K562 (cell line): Measurements from ENCODE around the gene TP53BP1. TPM values are rescaled to one million over a fixed set of nuclear protein-coding genes. Genes with fewer than 3 reads are reported as not detected.

Experiments used
- ATF4 ChIP-seq: fragments of 450-650 bp; formaldehyde crosslinking; IDR thresholded peaks from 2 replicates; pipeline ENCODE4 v1.4.0; 2022; ENCODE audit warnings: mild to moderate bottlenecking, moderate library complexity
- DPF2 ChIP-seq: fragments of 450-650 bp; IDR thresholded peaks from 2 replicates; pipeline ENCODE4 v1.6.1; 2016
- MAFF ChIP-seq: IDR thresholded peaks from 2 replicates; pipeline ENCODE4 v1.6.1; 2012; ENCODE audit warnings: low read length, improper control_type of control experiment
- MNT ChIP-seq, 2 experiments: fragments of 450-650 bp; conservative IDR thresholded peaks; 2 replicates each; pipeline ENCODE4 v1.6.1; 2017; ENCODE audit warnings: mild to moderate bottlenecking in 2 of 2, moderate library complexity in 2 of 2
- POLR2AphosphoS5 ChIP-seq: IDR thresholded peaks from 2 replicates; pipeline ENCODE4 v1.6.1; 2011; ENCODE audit warnings: mild to moderate bottlenecking, low read depth, low read length, moderate library complexity; ENCODE audit not compliant: control insufficient read depth, insufficient read depth
- SMARCC2 ChIP-seq: fragments of 450-650 bp; IDR thresholded peaks from 2 replicates; pipeline ENCODE4 v1.6.1; 2017; ENCODE audit warnings: antibody characterized with exemption, moderate library complexity, mild to moderate bottlenecking, low read depth
- TAF15 ChIP-seq: fragments of 200-400 bp; formaldehyde crosslinking; IDR thresholded peaks from 2 replicates; pipeline ENCODE4 v1.6.1; 2017; ENCODE audit warnings: mild to moderate bottlenecking, low read depth, low read length, moderate library complexity
- TCF15 ChIP-seq: fragments of 250-450 bp; sonication (Bioruptor Pico); IDR thresholded peaks from 2 replicates; pipeline ENCODE4 v1.8.0; 2022; ENCODE audit warnings: moderate library complexity, mild to moderate bottlenecking, inconsistent platforms
- TFAM ChIP-seq: fragments of 250-450 bp; sonication (Bioruptor Pico); conservative IDR thresholded peaks from 2 replicates; pipeline ENCODE4 v1.5.0; 2021; ENCODE audit warnings: mild to moderate bottlenecking, moderate library complexity
- ZNF347 ChIP-seq: fragments of 450-650 bp; formaldehyde crosslinking; IDR thresholded peaks from 2 replicates; pipeline ENCODE4 v1.4.0; 2020; ENCODE audit warnings: low read depth, mild to moderate bottlenecking, moderate library complexity
- polyA plus RNA-seq, 8 experiments: library from polyadenylated mRNA; depleted of rRNA in 4 of 8; stranded (reverse) in 5 of 8; unstranded in 3 of 8; fragments of >200 nt; fragmentation: Nextera tagmentation in 2 of 8; fragmentation: Illumina TruSeq in 1 of 8; extraction: Ambion mirVana in 2 of 8; extraction: Trizol in 1 of 8; gene quantifications; 2 replicates each; pipeline versions ENCODE4 v1.2.1 to v1.2.3, GENCODE V29; 2011 to 2014; ENCODE audit warnings: inconsistent platforms in 1 of 8, missing spikeins in 1 of 8
- total RNA-seq, 7 experiments: library from RNA; depleted of rRNA in 6 of 7; stranded (reverse); fragments of >200 nt in 6 of 7; fragmentation: Illumina TruSeq in 2 of 7; extraction: Trizol in 2 of 7; gene quantifications; 2 replicates each; pipeline versions ENCODE4 v1.2.1 to v1.2.3, GENCODE V29; 2011 to 2021; ENCODE audit warnings: low replicate concordance in 1 of 7
- TF ChIP-seq, protein P1 (sequence below), 2 experiments: fragments of 450-650 bp; formaldehyde crosslinking in 1 of 2; IDR thresholded peaks; 2 replicates each; pipeline versions ENCODE4 v1.4.0 to v1.6.1; 2014 to 2020; ENCODE audit warnings: mild to moderate bottlenecking in 2 of 2, borderline replicate concordance in 1 of 2, low read depth in 1 of 2
- TF ChIP-seq, protein P2 (sequence below): fragments of 200-400 bp; formaldehyde crosslinking; IDR thresholded peaks from 2 replicates; pipeline ENCODE4 v1.6.1; 2017; ENCODE audit warnings: mild to moderate bottlenecking, low read depth, low read length, moderate library complexity

Gene TP53BP1
- total and polyA plus RNA-seq, 9 of the 15 experiments (the other 6 are each of a cell fraction or from before 2014, with no cell fraction given): 5.7 to 63.3 (median 30.9) TPM

GRCh38 chr15:43410572-43411214 lies 82.3 kb downstream of the TP53BP1 start (continued):
- TF ChIP-seq MAFF (peak; percentile 88), TAF15 (no peak), ZNF347 (CRISPR knock-in tag) (no peak), SMARCC2 (peak; percentile 53), TCF15 (CRISPR knock-in tag) (no peak), POLR2AphosphoS5 (no peak), ATF4 (CRISPR knock-in tag) (no peak), MNT (conservative IDR thresholded peaks at IDR 0.05) (peak in 1 of 2 experiments; percentile 14; a peak in 1 of 4 replicates), DPF2 (peak; percentile 81), TFAM (no peak)
- TF ChIP-seq, protein P1, sequence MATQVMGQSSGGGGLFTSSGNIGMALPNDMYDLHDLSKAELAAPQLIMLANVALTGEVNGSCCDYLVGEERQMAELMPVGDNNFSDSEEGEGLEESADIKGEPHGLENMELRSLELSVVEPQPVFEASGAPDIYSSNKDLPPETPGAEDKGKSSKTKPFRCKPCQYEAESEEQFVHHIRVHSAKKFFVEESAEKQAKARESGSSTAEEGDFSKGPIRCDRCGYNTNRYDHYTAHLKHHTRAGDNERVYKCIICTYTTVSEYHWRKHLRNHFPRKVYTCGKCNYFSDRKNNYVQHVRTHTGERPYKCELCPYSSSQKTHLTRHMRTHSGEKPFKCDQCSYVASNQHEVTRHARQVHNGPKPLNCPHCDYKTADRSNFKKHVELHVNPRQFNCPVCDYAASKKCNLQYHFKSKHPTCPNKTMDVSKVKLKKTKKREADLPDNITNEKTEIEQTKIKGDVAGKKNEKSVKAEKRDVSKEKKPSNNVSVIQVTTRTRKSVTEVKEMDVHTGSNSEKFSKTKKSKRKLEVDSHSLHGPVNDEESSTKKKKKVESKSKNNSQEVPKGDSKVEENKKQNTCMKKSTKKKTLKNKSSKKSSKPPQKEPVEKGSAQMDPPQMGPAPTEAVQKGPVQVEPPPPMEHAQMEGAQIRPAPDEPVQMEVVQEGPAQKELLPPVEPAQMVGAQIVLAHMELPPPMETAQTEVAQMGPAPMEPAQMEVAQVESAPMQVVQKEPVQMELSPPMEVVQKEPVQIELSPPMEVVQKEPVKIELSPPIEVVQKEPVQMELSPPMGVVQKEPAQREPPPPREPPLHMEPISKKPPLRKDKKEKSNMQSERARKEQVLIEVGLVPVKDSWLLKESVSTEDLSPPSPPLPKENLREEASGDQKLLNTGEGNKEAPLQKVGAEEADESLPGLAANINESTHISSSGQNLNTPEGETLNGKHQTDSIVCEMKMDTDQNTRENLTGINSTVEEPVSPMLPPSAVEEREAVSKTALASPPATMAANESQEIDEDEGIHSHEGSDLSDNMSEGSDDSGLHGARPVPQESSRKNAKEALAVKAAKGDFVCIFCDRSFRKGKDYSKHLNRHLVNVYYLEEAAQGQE (IDR thresholded peaks at IDR 0.05; ENCODE audit: borderline replicate concordance): peak; percentile 17; the same call in 1 of the 2 replicates
- TF ChIP-seq, protein P1 (CRISPR knock-in tag; IDR thresholded peaks at IDR 0.05; ENCODE audit: low read depth): no peak
- TF ChIP-seq, protein P2, sequence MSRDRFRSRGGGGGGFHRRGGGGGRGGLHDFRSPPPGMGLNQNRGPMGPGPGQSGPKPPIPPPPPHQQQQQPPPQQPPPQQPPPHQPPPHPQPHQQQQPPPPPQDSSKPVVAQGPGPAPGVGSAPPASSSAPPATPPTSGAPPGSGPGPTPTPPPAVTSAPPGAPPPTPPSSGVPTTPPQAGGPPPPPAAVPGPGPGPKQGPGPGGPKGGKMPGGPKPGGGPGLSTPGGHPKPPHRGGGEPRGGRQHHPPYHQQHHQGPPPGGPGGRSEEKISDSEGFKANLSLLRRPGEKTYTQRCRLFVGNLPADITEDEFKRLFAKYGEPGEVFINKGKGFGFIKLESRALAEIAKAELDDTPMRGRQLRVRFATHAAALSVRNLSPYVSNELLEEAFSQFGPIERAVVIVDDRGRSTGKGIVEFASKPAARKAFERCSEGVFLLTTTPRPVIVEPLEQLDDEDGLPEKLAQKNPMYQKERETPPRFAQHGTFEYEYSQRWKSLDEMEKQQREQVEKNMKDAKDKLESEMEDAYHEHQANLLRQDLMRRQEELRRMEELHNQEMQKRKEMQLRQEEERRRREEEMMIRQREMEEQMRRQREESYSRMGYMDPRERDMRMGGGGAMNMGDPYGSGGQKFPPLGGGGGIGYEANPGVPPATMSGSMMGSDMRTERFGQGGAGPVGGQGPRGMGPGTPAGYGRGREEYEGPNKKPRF: no peak
